Measurements from ENCODE around the gene ICAM5.
"Not testable (repeated sequence)": the region's sequence is repeated elsewhere in the genome, so short reads cannot be mapped to it uniquely, and the experiment has no call there.

Gene ICAM5

GRCh38 chr19:10271543-10272086 is 18.1 kb upstream of the ICAM5 start:
- no peak overlapping the region for H3K27ac ChIP-seq (ENCODE audit: low read depth, low read length)
- no peak overlapping the region for H3K9ac ChIP-seq (ENCODE audit: low read length)
- peaks cover 8% of the 10 kb centered on the region for H3K4me1 ChIP-seq (ENCODE audit: control insufficient read depth, insufficient read depth, low read length)
- H3K4me3 ChIP-seq (ENCODE audit: low read depth, low read length) = peak overlapping the region; percentile 52
- H3K9me3 ChIP-seq (ENCODE audit: control insufficient read depth, insufficient read depth, low read depth, low read length) = no peaks in the 10 kb centered on the region
- no peaks in the 10 kb centered on the region for H3K36me3 ChIP-seq (ENCODE audit: control insufficient read depth, insufficient read depth, low read length)
- peaks cover 43% of the 10 kb centered on the region for H3K27me3 ChIP-seq (ENCODE audit: control insufficient read depth, insufficient read depth, low read length)

GRCh38 chr19:10274589-10274988 is 15.2 kb upstream of the ICAM5 start:
- no peak overlapping the region for H3K27ac ChIP-seq (ENCODE audit: low read depth, low read length)
- peaks cover 33% of the 10 kb centered on the region for H3K27me3 ChIP-seq (ENCODE audit: control insufficient read depth, insufficient read depth, low read length)
- no peak overlapping the region for H3K9ac ChIP-seq (ENCODE audit: low read length)
- H3K4me1 ChIP-seq (ENCODE audit: control insufficient read depth, insufficient read depth, low read length) = peaks cover 8% of the 10 kb centered on the region
- H3K4me3 ChIP-seq (ENCODE audit: low read depth, low read length) = no peak overlapping the region
- no peaks in the 10 kb centered on the region for H3K9me3 ChIP-seq (ENCODE audit: control insufficient read depth, insufficient read depth, low read depth, low read length)
- no peaks in the 10 kb centered on the region for H3K36me3 ChIP-seq (ENCODE audit: control insufficient read depth, insufficient read depth, low read length)

GRCh38 chr19:10277795-10278589 is 11.8 kb upstream of the ICAM5 start:
- no peak overlapping the region for H3K9ac ChIP-seq (ENCODE audit: low read length)
- H3K36me3 ChIP-seq (ENCODE audit: control insufficient read depth, insufficient read depth, low read length) = no peaks in the 10 kb centered on the region
- no peaks in the 10 kb centered on the region for H3K4me1 ChIP-seq (ENCODE audit: control insufficient read depth, insufficient read depth, low read length)
- H3K27ac ChIP-seq (ENCODE audit: low read depth, low read length) = no peak overlapping the region
- no peaks in the 10 kb centered on the region for H3K9me3 ChIP-seq (ENCODE audit: control insufficient read depth, insufficient read depth, low read depth, low read length)
- H3K27me3 ChIP-seq (ENCODE audit: control insufficient read depth, insufficient read depth, low read length) = 0 out of 2 replicates have a peak, but pooled peaks cover under 1% of the 10 kb centered on the region
- no peak overlapping the region for H3K4me3 ChIP-seq (ENCODE audit: low read depth, low read length)

DNA sequence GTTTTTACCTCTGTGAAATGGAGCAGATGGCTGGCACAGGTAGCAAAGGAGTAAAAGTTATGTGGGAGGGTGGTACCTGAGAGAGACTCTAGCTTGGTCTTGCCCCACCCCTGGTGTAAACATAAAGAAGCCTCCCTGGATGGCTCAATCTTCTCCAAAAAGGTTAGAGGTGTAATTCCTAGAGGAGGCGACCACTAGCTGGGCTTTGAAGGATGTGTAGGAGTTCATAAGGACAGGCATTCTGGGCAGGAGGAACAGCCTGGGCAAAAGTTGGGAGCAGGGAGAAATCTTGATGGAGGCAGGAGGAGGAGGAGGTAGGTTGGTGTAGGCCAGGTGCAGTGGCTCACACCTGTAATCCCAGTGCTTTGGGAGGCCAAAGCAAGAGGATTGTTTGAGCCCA is 10.8 kb upstream of the ICAM5 start:
- no peaks in the 10 kb centered on the region for H3K36me3 ChIP-seq (ENCODE audit: control insufficient read depth, insufficient read depth, low read length)
- no peaks in the 10 kb centered on the region for H3K4me1 ChIP-seq (ENCODE audit: control insufficient read depth, insufficient read depth, low read length)
- no peak overlapping the region for H3K27ac ChIP-seq (ENCODE audit: low read depth, low read length)
- no peaks in the 10 kb centered on the region for H3K9me3 ChIP-seq (ENCODE audit: control insufficient read depth, insufficient read depth, low read depth, low read length)
- no peak overlapping the region for H3K9ac ChIP-seq (ENCODE audit: low read length)
- H3K4me3 ChIP-seq (ENCODE audit: low read depth, low read length) = no peak overlapping the region
- H3K27me3 ChIP-seq (ENCODE audit: control insufficient read depth, insufficient read depth, low read length) = no peaks in the 10 kb centered on the region

DNA sequence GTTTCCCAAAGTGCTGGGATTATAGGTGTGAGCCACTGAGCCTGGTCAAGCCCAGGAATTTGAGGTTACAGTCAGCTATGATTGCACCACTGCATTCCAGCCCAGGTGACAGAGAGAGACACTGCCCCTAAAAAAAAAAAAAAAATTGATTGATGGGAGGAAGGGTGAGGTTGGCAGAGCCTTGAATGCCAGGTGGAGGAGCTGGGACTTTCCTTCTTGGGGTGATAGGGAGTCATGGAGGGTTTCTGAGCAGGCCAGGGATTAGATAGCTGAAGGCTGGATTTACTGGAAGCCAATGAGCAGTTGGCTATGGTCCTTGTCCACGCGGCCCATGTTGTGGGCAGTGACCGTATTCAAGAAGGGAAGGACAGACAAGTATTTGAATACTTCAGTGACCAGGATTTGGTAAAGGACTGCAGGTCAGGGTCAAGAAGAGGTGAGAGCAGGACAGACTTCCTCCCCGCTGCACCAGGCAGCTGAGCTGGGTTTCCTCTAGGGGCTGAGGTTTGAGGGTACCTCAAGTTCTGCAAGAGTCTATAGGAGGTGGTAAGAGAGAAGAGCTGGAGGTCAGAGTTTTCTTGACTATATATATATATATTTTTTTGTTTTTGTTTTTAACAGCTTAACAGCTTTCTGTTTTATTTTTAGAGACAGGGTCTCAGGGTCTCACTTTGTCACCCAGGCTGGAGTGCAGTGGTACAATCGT is 9.9 kb upstream of the ICAM5 start:
- no peak overlapping the region for H3K9ac ChIP-seq (ENCODE audit: low read length)
- H3K27me3 ChIP-seq (ENCODE audit: control insufficient read depth, insufficient read depth, low read length) = no peaks in the 10 kb centered on the region
- H3K4me1 ChIP-seq (ENCODE audit: control insufficient read depth, insufficient read depth, low read length) = no peaks in the 10 kb centered on the region
- no peaks in the 10 kb centered on the region for H3K36me3 ChIP-seq (ENCODE audit: control insufficient read depth, insufficient read depth, low read length)
- no peaks in the 10 kb centered on the region for H3K9me3 ChIP-seq (ENCODE audit: control insufficient read depth, insufficient read depth, low read depth, low read length)
- H3K4me3 ChIP-seq (ENCODE audit: low read depth, low read length) = no peak overlapping the region
- no peak overlapping the region for H3K27ac ChIP-seq (ENCODE audit: low read depth, low read length)

- not testable (repeated sequence) for H3K4me1 ChIP-seq (ENCODE audit: control insufficient read depth, insufficient read depth, low read length); H3K27me3 ChIP-seq (ENCODE audit: control insufficient read depth, insufficient read depth, low read length); H3K36me3 ChIP-seq (ENCODE audit: control insufficient read depth, insufficient read depth, low read length); H3K4me3 ChIP-seq (ENCODE audit: low read depth, low read length); H3K27ac ChIP-seq (ENCODE audit: low read depth, low read length); H3K9ac ChIP-seq (ENCODE audit: low read length); H3K9me3 ChIP-seq (ENCODE audit: control insufficient read depth, insufficient read depth, low read depth, low read length)
Observed at GRCh38 chr19:10282043-10282442, 7.7 kb upstream of the ICAM5 start.

DNA sequence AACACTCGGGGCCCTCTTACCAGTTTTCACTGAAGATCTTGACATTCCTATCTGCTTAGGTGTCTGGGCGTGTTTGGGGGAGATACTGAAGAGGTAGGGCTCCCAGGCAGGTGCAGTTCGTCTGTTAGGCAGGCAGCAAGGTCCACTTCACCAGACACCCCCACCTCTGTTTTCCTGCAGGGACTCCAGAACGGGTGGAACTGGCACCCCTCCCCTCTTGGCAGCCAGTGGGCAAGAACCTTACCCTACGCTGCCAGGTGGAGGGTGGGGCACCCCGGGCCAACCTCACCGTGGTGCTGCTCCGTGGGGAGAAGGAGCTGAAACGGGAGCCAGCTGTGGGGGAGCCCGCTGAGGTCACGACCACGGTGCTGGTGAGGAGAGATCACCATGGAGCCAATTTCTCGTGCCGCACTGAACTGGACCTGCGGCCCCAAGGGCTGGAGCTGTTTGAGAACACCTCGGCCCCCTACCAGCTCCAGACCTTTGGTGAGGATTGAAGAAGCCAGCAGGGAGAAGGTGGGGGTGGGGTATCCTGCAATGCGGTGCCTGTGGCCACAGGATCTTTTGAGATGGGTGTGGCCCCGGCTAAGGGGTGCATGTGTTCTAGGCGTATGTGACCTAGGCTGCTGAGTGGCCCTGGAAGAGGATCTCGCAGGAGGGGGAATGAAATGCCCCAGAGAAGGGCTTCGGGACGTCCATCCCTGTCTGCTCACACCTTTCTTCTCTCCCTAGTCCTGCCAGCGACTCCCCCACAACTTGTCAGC is 6.3 kb upstream of the ICAM5 start:
- H3K4me1 ChIP-seq (ENCODE audit: control insufficient read depth, insufficient read depth, low read length) = peaks cover 8% of the 10 kb centered on the region; the same call in 1 of the 2 replicates
- H3K9me3 ChIP-seq (ENCODE audit: control insufficient read depth, insufficient read depth, low read depth, low read length) = no peaks in the 10 kb centered on the region
- H3K27me3 ChIP-seq (ENCODE audit: control insufficient read depth, insufficient read depth, low read length) = peaks cover 19% of the 10 kb centered on the region
- H3K4me3 ChIP-seq (ENCODE audit: low read depth, low read length) = no peak overlapping the region
- no peaks in the 10 kb centered on the region for H3K36me3 ChIP-seq (ENCODE audit: control insufficient read depth, insufficient read depth, low read length)
- H3K27ac ChIP-seq (ENCODE audit: low read depth, low read length) = no peak overlapping the region
- no peak overlapping the region for H3K9ac ChIP-seq (ENCODE audit: low read length)

- no peaks in the 10 kb centered on the region for H3K9me3 ChIP-seq (ENCODE audit: control insufficient read depth, insufficient read depth, low read depth, low read length)
- no peak overlapping the region for H3K9ac ChIP-seq (ENCODE audit: low read length)
- H3K36me3 ChIP-seq (ENCODE audit: control insufficient read depth, insufficient read depth, low read length) = no peaks in the 10 kb centered on the region
- peaks cover 27% of the 10 kb centered on the region for H3K27me3 ChIP-seq (ENCODE audit: control insufficient read depth, insufficient read depth, low read length)
- H3K4me3 ChIP-seq (ENCODE audit: low read depth, low read length) = no peak overlapping the region
- H3K27ac ChIP-seq (ENCODE audit: low read depth, low read length) = no peak overlapping the region
- peaks cover 12% of the 10 kb centered on the region; the same call in 1 of the 2 replicates for H3K4me1 ChIP-seq (ENCODE audit: control insufficient read depth, insufficient read depth, low read length)
Observed at GRCh38 chr19:10284065-10284959, 5.4 kb upstream of the ICAM5 start.

DNA sequence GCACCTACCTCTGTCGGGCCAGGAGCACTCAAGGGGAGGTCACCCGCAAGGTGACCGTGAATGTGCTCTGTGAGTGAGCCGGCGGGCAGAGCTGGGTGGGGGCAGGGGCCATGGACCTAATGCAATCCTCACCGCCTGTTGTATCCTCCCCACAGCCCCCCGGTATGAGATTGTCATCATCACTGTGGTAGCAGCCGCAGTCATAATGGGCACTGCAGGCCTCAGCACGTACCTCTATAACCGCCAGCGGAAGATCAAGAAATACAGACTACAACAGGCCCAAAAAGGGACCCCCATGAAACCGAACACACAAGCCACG is 4.8 kb upstream of the ICAM5 start:
- Histone ChIP-seq H3K9ac (ENCODE audit: low read length) (no peak overlapping the region), H3K4me3 (ENCODE audit: low read depth, low read length) (no peak overlapping the region), H3K9me3 (ENCODE audit: control insufficient read depth, insufficient read depth, low read depth, low read length) (no peaks in the 10 kb centered on the region), H3K36me3 (ENCODE audit: control insufficient read depth, insufficient read depth, low read length) (no peaks in the 10 kb centered on the region), H3K27ac (ENCODE audit: low read depth, low read length) (no peak overlapping the region), H3K4me1 (ENCODE audit: control insufficient read depth, insufficient read depth, low read length) (peaks cover 12% of the 10 kb centered on the region; the same call in 1 of the 2 replicates), H3K27me3 (ENCODE audit: control insufficient read depth, insufficient read depth, low read length) (peaks cover 33% of the 10 kb centered on the region)

DNA sequence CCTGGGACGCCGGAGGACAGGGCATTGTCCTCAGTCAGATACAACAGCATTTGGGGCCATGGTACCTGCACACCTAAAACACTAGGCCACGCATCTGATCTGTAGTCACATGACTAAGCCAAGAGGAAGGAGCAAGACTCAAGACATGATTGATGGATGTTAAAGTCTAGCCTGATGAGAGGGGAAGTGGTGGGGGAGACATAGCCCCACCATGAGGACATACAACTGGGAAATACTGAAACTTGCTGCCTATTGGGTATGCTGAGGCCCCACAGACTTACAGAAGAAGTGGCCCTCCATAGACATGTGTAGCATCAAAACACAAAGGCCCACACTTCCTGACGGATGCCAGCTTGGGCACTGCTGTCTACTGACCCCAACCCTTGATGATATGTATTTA is 4.4 kb upstream of the ICAM5 start:
- no peaks in the 10 kb centered on the region for H3K36me3 ChIP-seq (ENCODE audit: control insufficient read depth, insufficient read depth, low read length)
- H3K27me3 ChIP-seq (ENCODE audit: control insufficient read depth, insufficient read depth, low read length) = peaks cover 38% of the 10 kb centered on the region
- no peak overlapping the region for H3K9ac ChIP-seq (ENCODE audit: low read length)
- no peak overlapping the region for H3K4me3 ChIP-seq (ENCODE audit: low read depth, low read length)
- H3K9me3 ChIP-seq (ENCODE audit: control insufficient read depth, insufficient read depth, low read depth, low read length) = no peaks in the 10 kb centered on the region
- H3K4me1 ChIP-seq (ENCODE audit: control insufficient read depth, insufficient read depth, low read length) = peaks cover 12% of the 10 kb centered on the region; the same call in 1 of the 2 replicates
- H3K27ac ChIP-seq (ENCODE audit: low read depth, low read length) = no peak overlapping the region
